ENCODE results near the gene SMARCC1. TPM values are rescaled to one million over a fixed set of nuclear protein-coding genes. Genes with fewer than 3 reads are reported as not detected.

Gene SMARCC1
- total RNA-seq, 1 donor from 2014 or later: 146 TPM

DNA sequence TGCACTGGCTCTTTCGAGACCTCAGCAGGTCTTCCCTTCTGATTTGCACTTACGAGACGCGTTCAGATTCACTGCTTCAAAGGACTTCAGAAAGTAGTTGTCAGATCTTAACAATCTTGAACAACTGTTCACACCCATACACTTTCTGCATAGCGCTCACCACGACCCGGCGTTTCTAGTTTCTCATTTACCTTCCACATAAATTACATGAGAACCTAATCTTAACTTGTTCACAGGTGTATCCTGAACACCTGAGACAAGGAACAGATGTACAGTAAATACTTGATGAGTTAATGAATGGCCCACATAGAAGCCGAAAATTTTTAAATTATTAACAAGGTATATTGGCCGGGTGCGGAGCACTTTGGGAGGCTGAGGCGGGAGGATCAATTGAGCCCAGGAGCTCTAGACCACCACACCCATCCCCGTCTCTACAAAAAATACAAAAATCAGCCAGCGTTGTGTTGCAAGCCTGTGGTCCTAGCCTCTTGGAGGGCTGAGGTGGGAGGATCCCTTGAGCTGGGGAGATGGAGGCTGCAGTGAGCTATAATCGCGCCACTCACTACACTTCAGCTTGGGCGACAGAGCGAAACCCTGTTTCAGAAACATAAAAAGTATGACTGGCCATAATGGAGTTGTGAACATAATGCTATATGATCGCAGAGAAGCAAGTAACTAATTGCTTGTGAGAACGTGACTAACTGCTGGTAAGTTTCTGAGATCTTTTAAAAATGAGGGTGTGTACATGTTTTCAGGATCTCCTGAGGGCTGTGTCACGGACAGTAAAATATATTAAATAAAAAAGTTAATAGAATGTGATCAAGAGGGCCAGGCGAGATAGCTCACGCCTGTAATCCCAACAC, 984 bp upstream of the SMARCC1 start:
- no peaks in the 10 kb centered on the region for H3K27me3 ChIP-seq (ENCODE audit: insufficient read depth, low read length)
- peaks cover 12% of the 10 kb centered on the region for H3K4me1 ChIP-seq (ENCODE audit: insufficient read depth, low read length)
- Mint-ChIP-seq H3K4me1 (ENCODE audit: low read depth, unreplicated experiment) (peaks cover 7% of the 10 kb centered on the region), H3K27ac (ENCODE audit: unreplicated experiment) (peak overlapping the region; percentile 97), H3K36me3 (ENCODE audit: low read depth, unreplicated experiment) (peaks cover 2% of the 10 kb centered on the region), H3K9me3 (ENCODE audit: unreplicated experiment) (no peaks in the 10 kb centered on the region), H3K4me3 (ENCODE audit: unreplicated experiment) (peak overlapping the region; percentile 96), H3K27me3 (ENCODE audit: low read depth, unreplicated experiment) (no peaks in the 10 kb centered on the region)
- H3K27ac ChIP-seq (ENCODE audit: low read depth, low read length): peak overlapping the region; percentile 92
- peak overlapping the region; percentile 92 for H3K4me2 ChIP-seq (ENCODE audit: low read length)
- FAIRE-seq: no peak
- H3K9me3 ChIP-seq (ENCODE audit: insufficient read depth, low read depth, low read length): no peaks in the 10 kb centered on the region
- peaks cover 38% of the 10 kb centered on the region for H3K79me2 ChIP-seq (ENCODE audit: insufficient read depth, low read length)
- no peaks in the 10 kb centered on the region for H3K36me3 ChIP-seq (ENCODE audit: insufficient read depth, low read length)
- DNase-seq (ENCODE audit: low read depth): no peak
- H4K20me1 ChIP-seq (ENCODE audit: insufficient read depth, low read length): peaks cover 21% of the 10 kb centered on the region
- peak overlapping the region; percentile 84 for H2AFZ ChIP-seq (ENCODE audit: low read depth, low read length)
- peak overlapping the region; percentile 99 for H3K4me3 ChIP-seq (ENCODE audit: insufficient read depth, low read depth, low read length)
- H3K9ac ChIP-seq (ENCODE audit: low read length): peak overlapping the region; percentile 95
- TF ChIP-seq EZH2 (IDR thresholded peaks at IDR 0.05; ENCODE audit: insufficient read depth, low read length) (no peak), CTCF (IDR thresholded peaks at IDR 0.05; ENCODE audit: insufficient read depth, low read depth, low read length) (no peak)

- peak overlapping the region; percentile 85 for H3K27ac Mint-ChIP-seq (ENCODE audit: unreplicated experiment)
- Histone ChIP-seq H3K9ac (ENCODE audit: low read length) (peak overlapping the region; percentile 95), H3K4me3 (ENCODE audit: insufficient read depth, low read depth, low read length) (peak overlapping the region; percentile 99), H3K36me3 (ENCODE audit: insufficient read depth, low read length) (no peaks in the 10 kb centered on the region), H3K27ac (ENCODE audit: low read depth, low read length) (peak overlapping the region; percentile 92), H3K27me3 (ENCODE audit: insufficient read depth, low read length) (no peaks in the 10 kb centered on the region), H3K4me1 (ENCODE audit: insufficient read depth, low read length) (peaks cover 12% of the 10 kb centered on the region), H3K79me2 (ENCODE audit: insufficient read depth, low read length) (peaks cover 54% of the 10 kb centered on the region), H3K9me3 (ENCODE audit: insufficient read depth, low read depth, low read length) (no peaks in the 10 kb centered on the region), H2AFZ (ENCODE audit: low read depth, low read length) (peak overlapping the region; percentile 76), H4K20me1 (ENCODE audit: insufficient read depth, low read length) (peaks cover 36% of the 10 kb centered on the region), H3K4me2 (ENCODE audit: low read length) (peak overlapping the region; percentile 92)
- H3K27me3 Mint-ChIP-seq (ENCODE audit: low read depth, unreplicated experiment): no peaks in the 10 kb centered on the region
- no peak for FAIRE-seq
- DNase-seq (ENCODE audit: low read depth): peak; percentile 33
- no peak for TF ChIP-seq EZH2 (IDR thresholded peaks at IDR 0.05; ENCODE audit: insufficient read depth, low read length)
- TF ChIP-seq CTCF (IDR thresholded peaks at IDR 0.05; ENCODE audit: insufficient read depth, low read depth, low read length): no peak
- peak overlapping the region; percentile 99 for H3K4me3 Mint-ChIP-seq (ENCODE audit: unreplicated experiment)
- no peaks in the 10 kb centered on the region for H3K9me3 Mint-ChIP-seq (ENCODE audit: unreplicated experiment)
- peaks cover 8% of the 10 kb centered on the region for H3K4me1 Mint-ChIP-seq (ENCODE audit: low read depth, unreplicated experiment)
- H3K36me3 Mint-ChIP-seq (ENCODE audit: low read depth, unreplicated experiment): peaks cover 2% of the 10 kb centered on the region
Observed at GRCh38 chr3:47780741-47781684, 680 bp downstream of the SMARCC1 start.
